GM18868 (cell line): Measurements from ENCODE around the gene FAXDC2.
A peak's percentile ranks its signal among the peaks of the same experiment; 100 is the strongest.

ENCODE experiments used
- ATAC-seq: cut with Tn5 transposase; IDR thresholded peaks from one replicate; pipeline ENCODE4 v1.9.1; 2021; ENCODE audit warnings: mild to moderate bottlenecking, moderate library complexity; ENCODE audit not compliant: unreplicated experiment

The FAXDC2 gene, protein sequence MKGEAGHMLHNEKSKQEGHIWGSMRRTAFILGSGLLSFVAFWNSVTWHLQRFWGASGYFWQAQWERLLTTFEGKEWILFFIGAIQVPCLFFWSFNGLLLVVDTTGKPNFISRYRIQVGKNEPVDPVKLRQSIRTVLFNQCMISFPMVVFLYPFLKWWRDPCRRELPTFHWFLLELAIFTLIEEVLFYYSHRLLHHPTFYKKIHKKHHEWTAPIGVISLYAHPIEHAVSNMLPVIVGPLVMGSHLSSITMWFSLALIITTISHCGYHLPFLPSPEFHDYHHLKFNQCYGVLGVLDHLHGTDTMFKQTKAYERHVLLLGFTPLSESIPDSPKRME

DNA sequence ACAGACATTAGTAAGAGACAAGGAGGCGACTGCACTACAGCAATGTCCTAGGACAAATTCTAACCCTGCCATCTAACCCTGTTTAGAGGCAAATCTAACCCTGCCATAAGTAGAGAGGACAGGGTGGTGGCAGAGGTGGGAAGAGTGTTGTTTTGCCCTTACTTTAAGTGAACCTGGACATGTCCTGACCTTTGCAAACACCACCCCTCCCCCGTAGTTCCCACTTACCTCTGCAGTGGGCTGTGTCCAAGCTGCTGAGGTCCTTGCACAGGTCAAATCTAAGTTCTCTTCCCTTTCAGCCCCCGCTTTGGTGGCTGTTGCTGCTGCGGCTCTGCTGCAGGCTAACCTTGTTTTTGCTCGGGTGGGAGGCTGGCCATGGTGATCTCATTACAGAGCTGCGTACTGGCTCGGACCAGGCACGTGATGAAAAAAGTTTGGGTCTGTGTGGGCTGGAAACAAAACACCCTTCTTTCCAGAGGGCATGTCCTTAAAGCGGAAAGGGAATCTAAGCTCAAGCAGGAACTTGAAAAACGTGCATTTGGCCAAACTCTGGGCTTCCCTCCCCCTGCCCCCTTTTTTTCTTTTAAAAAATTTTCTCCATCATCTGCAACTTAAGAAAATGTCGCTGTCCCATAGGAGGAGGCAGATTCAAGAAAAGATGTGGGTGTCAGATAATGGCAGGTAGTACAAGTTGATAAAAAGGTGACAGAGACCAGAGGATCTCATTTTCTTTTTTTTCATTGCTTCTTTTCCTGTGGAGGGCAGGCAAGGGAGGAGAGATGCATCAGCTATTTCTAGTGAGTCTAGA, at the start of gene FAXDC2:
Gene FAXDC2 (minus strand): TSS at position 349 of the 808 bp plus-strand sequence. CDS start 12,425 bp downstream, outside the sequence.
- ATAC-seq: peak; percentile 63

DNA sequence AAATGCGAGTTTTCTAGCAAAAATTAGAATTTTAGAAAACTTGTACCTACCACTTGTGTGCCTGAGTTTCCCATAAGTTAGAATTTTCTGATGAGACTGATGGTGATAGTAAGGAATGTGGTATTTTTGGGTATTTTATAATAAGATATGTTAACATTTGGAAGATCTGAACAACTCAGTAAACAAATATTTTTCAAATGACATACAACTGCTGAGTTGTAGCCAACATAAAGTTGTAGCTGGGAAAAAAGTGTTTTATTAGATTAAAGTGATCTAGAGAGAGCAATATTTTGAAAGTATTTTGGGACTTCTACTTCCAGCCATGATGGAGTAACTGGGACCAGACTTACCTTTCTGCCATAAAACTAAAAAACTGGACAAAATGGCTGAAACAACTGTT, 49.7 kb upstream of the FAXDC2 start:
- ATAC-seq: no peak

DNA sequence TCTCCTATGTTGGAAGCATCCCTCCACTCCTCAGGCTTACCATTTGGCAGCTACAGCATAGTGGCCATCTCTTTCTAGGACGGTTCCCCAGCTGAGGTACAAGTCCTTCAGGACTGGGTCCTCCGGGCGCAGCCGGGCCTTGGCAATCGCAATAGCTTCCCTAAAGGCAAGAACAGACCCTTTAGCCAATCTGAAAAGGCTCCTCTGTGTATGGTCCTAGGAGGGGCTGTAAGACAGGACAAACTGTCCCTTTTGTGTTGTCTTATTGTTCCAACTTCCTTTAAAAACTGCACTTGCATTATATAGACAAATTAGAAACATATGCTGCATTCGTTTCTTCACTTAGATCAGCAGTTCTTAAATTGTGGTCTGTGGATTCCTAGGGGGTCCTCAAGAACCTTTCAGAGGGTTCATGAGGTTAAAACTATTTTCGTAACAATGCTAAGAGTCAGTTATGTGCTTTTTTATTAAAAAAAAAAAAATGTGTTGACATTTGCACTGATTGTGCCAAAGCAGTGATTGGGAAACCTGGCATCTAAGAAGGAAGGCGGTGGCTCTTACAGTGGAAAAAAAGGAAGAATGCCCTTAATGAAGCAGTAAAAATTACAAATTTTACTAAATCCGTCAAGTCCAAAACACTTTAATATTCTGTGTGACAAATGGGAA, 48.9 kb upstream of the FAXDC2 start:
- ATAC-seq: no peak

DNA sequence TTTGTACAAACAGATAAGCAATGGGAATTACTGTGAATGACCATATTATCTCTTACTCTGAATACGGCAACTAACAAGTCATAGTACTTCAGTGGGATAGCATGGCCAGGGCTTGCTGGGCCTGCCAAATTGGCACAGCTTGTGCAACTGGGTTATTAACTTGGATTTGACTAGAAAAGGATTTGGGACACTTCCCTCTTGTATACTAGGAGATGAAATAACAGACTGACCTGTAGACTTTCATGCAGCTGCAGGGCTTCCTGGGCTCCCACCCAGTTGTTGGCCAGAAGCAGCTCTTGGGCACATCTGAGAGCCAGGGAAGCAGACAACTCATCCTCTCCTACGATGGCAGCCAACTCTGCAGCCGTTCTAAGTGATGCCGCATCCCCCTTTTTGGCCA, 47.8 kb upstream of the FAXDC2 start:
- no peak for ATAC-seq

DNA sequence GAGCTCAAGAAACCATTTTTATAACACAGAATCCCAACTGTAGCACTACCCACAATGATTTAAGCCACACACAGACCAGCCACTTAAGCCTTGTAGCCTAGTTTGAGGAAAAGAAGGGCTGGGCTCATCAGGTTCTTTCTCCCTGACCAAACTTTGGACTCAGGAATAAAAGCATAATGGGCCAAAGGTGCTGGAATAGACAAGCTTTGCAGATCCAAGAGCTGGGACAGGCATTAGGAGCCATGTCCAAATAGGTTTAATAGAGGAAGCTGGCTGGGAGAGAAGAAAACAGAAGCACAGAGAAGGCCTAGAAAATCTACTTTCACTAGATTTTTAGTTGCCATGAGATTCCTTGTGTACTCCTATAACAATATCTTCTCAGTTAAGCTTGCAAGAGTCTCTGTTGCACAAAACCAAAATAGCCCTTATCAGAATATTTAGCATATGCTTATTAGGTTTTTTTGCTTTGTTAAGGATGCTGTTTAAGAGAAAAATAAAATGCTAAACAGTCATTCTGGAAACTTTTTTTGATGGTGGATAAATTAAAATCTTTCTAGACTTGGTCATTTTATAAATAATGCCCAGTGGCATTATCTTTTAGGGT, 46.3 kb upstream of the FAXDC2 start:
- ATAC-seq: no peak

DNA sequence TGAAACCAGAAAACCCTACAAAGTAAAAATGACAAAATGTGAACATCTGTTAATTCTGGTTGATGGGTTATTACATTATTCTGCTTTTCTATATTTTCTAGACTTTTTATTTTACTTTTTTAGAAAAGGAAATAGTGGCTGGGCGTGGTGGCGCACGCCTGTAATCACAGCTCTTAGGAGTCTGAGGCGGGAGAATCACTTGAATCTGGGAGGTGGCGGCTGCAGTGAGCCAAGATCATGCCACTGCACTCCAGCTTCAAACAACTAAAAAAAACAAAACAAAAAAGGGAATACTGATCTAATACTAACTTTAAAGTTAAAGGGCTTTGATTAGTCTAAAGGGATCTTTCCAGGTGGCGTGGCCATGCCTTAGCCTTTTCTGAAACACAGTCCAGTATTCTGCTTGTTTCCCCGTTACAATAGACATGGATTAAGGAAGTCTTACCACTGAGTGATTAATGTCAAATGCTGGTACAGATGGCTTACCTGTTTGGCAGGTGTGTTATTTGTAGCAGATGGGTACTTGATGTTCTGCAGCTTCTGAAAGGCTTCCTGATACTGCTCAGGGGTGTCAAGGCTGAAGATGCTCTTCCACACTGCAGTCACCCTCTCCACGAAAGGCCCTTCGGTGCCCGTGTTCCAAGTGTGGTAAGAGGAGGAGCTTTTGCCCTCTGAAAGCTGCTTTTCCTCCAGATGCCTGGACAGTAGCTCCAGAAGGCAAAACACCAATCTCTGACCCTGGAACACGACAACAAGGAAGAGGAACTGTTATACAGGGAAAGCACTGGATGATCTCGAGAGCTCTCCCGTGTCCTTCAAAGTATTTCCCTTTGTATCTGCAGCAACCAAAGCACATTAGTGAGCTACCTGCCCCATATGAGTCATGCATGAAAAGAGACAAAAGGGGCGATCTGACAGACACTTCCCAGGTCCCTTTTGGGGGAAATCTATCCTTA, 45.5 kb upstream of the FAXDC2 start:
- no peak for ATAC-seq

DNA sequence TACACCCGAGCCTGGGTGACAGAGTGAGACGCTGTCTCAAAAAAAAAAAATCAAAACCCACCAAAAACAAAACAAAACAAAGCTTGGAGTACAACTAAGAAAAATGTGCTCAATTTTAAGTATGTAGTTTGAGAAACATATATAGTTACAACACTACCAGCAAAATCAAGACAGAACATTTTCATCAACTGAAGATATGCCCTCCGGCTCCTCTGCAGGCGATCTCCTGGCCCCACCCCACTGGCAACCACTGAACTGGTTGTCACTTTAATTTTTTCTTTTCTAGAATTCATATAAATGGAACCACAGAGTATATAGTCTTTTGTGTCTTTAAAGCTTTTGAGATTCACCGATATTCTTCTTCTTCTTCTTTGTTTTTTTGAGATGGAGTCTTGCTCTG, 43.0 kb upstream of the FAXDC2 start:
- ATAC-seq: no peak

DNA sequence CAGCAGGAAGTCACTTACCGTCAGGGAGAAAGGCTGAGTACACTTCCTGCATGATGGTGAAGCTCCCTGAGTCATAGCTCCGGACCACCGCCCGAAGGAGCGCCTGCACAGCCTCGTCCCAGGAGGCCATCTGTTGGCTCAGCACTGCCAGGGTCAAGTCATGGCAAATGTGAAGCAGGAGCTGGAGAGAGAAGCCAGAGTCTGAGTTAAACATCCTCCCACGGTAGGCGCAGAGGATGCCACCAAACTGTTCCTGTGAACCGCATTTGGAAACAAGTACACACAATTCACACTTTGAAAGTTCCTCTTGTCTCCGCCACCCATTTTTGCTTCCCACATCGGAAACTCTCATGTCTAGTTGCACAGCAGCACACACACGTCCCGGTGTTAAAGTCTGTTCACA, 42.0 kb upstream of the FAXDC2 start:
- ATAC-seq: no peak

DNA sequence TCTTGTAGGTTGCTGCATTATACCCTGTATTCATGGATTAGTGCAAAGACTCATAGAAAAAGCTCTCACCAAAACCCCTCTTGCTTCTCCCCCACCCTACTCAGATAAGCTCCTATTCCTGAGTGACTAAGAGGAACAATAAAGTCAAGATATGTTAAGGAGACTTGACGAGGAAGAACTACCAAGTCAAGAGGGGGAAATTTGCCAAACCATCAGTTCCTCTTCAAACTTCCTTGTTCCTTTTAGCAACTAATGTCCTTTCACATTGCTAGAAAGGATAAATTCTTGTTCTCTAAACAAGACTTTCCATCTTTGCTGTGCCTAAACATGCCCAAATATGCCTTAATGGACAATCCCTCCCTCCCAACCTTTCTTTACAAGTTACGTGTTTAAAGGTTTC, 35.0 kb upstream of the FAXDC2 start:
- no peak for ATAC-seq

DNA sequence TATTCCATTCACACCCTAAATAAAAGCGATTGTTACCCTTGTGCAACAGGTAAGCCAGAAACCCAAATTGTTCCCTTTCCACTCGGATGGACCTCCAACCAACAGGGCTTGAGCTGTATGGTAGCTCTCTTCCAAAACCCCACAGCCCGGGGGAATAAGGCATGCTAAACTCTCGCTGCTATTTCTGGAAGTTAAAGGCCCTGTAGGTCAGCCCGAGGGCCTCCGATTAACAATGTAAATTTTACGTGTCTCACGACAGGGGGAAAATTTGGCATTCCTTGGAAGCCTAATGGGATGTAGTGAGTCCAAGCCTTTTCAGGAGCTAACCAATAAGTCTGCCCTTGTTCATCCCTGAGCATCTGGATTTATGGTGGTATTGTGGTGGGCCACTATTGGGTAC, 34.0 kb upstream of the FAXDC2 start:
- ATAC-seq: no peak

DNA sequence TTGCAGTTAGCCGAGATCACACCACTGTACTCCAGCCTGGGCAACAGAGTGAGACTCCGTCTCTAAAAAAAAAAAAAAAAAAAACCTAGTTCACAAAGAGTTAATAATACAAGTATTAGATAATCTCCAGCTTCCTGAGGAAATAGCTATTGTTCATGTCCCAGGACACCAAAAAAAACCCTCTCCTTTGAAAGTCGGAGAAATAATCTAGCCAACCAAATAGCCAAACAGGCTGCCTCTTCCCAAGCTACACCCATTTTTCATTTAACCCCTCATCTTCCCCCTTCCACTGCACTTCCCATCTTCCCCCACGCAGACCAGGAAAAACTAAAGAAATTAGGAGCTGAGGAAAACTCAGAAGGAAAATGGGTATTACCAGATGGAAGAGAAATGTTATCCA, 31.6 kb upstream of the FAXDC2 start:
- no peak for ATAC-seq

DNA sequence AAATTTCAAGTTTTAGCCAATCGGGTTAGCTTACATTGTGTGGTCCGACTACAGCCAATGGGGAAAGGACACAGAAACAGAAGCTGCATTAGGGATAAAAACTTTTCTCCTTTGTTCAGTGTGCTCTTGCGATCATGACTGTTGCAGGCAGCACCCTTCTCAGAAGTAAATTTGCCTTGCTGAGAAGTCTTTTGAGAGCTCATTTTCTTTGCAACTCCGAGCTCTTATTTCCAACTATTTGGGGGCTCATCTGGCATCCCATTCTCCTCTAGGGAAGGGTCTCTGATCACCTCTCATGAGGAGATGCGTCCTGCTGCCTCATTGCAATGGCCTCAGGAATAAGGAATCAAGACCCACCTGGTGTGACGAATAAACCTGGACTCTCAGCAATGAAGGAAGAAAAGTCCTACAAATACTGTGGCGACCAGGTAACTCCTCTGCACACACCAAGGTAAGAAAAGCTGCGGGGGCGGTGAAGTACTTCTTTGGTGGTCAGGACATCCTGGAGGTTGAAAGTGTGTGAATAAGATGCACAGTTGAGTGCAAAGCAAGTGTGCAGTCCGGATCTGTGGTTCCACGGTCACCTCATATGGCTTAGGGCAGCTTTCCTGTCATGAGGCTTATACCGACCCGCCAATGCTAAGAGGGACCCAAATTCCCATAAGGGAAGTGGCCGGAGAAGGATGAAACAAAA, 28.4 kb upstream of the FAXDC2 start:
- no peak for ATAC-seq

DNA sequence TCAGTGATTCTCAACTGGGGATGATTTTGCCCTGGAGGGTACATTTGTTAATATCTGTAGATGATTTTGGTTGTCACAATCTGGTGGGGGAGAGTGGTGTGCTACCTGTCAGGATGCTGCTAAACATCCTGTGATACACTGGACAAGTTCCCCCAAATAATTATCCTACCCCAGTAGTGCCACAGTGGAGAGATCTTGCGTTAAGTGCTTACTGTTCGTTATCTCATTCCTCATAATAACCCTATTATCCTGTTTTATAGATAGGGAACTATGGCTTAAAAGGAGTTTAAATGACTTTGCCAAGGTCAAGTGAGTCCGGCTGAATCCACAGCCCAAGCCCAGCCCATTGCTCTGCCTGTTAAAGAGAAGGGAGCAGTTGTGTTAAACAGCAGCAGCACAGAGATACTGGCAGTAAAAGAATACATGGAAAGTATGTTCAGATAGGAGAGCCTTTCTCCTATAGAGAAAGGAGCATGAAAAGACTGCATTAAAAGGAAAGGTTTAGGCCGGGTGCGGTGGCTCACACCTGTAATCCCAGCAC, 23.5 kb upstream of the FAXDC2 start:
- ATAC-seq: no peak

DNA sequence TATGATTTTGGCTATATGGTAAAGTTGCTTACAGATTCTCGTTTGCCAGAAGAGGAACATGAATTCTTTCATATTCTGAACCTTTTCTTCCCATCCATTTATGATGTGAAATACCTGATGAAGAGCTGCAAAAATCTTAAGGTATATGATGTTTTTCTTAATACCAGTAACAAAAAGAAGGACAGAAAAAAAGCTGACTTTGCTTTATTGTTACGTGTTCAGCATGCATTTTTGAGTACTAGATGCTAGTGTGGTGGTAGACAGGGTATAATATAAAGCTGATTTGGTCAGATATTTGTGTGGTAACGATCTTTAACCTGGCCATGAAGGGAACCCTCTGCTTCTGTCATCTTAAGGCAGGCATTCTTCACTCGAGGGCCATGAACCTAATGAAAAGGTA, 21.3 kb upstream of the FAXDC2 start:
- ATAC-seq: no peak

DNA sequence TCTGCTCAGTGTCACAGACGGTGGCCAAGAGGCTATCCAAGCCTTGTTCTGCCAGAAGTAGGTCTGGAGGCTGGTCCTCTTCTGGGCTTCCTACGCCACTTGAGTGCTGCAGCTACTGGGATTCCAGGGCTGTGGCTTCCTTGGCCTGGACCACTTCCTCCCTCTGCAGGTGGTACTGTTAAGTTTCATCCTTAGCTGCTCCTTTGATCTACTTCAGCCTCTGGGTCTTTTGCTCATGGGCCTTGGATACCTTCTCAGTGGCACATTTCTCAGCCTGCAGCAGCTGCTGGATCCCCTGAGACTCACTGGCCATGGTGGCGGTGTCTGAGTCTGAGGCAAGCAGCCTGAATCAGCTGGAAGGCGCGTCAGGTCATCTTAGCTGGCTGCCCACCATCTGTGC, 18.3 kb upstream of the FAXDC2 start:
- no peak for ATAC-seq

DNA sequence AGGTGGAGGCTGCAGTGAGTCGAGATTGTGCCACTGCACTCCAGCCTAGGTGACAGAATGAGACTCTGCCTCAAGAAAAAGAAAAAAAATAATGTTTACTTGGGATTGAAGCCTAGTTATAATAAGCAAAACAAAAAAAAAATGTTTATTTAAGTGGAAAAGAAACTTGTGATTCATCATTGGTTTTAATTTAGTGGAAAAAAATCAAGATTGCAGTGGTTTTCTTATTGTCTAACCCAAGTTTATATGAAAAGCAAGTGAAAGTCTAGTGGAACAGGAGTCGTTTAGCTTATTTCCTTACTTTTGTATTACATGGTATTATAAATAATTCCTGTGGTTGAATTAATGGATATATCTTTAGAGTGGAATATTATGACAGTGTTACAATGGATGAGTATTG, 16.4 kb upstream of the FAXDC2 start:
- ATAC-seq: no peak

DNA sequence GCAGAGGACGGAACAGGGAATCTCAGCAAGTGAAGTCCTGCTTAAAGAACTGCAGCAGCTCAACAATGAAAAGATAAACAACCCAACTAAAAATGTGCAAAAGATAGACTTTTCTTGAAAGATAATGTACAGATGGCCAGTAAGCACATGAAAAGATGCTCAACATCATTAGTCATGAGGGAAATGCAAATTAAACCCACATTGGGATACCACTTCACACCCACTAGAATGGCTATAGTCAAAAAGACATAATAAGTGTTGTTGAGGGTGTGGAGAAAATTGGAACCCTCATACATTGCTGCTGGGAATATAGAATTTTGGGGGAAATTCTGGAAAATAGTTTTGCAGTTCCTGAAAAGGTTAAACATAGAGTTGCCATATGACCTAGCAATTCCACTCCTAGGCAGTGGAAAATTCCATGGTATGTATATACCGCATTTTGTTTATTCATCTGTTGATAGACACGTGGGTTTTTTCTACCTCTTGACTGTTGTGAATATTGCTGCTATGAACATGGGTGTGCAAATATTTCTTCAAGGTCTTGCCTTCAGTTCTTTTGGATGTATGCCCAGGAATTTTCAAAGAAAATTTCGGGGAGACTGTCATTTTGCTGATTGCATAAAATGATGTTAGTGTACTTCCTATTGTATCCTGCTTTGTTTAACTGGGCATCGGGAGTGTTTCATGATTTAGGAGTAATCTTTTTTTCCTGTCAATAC, 15.2 kb upstream of the FAXDC2 start:
- no peak for ATAC-seq

DNA sequence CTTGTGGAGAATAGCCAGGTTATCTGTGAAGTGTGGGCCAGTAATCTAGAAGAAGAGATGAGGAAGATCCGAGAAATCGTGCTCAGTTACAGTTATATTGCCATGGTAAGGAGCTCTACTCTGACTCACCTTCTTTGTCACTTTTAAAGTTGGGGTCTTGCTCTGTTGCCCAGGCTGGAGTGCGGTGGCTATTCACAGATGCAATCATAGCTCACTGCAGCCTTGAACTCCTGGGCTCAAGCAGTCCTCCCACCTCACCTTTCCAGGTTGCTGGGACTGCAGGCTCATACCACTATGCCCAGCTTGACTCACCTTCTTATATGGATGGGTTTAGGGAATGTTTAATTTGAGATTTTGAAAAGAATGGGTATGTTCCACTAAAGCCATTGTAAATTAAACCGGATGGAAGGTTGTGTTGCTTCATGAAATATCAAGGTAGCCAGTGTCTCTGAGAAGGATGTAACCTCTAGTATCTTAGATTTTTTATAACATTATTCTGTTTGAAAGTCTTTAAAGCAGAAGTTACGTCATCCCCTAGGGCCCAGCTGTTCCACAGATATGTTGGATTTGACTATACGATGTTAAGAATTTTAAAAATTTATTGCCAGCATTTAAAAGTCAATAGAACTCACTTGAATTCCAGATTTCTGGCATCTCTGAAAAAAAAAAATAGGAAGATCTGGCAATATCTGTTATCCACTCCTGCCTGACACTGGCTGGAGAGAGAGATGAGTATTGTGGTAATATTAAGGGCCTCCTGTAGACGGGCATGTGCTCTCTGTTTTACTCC, 13.1 kb upstream of the FAXDC2 start:
- ATAC-seq: no peak
